Dermis microvascular lymphatic vessel endothelial cell (primary cell): ENCODE measurements around the gene RUSC1. TPM values are rescaled to one million over a fixed set of nuclear protein-coding genes. Genes with fewer than 3 reads are reported as not detected.
"Not testable (repeated sequence)": the region's sequence is repeated elsewhere in the genome, so short reads cannot be mapped to it uniquely, and the experiment has no call there.

ENCODE experiments used
- DNase-seq, 2 donors: peaks; one replicate each; pipeline versions ENCODE4 v3.0.0 to v3.0.0-alpha.2; 2010; ENCODE audit warnings: low read depth in 2 of 2
- total RNA-seq: library from RNA; depleted of rRNA; stranded (reverse); fragments of >200 nt; gene quantifications from 2 replicates; pipeline ENCODE4 v1.2.1, GENCODE V29; 2014

Gene RUSC1
- 10.1 and 10.9 TPM in 2 replicates for total RNA-seq

DNA sequence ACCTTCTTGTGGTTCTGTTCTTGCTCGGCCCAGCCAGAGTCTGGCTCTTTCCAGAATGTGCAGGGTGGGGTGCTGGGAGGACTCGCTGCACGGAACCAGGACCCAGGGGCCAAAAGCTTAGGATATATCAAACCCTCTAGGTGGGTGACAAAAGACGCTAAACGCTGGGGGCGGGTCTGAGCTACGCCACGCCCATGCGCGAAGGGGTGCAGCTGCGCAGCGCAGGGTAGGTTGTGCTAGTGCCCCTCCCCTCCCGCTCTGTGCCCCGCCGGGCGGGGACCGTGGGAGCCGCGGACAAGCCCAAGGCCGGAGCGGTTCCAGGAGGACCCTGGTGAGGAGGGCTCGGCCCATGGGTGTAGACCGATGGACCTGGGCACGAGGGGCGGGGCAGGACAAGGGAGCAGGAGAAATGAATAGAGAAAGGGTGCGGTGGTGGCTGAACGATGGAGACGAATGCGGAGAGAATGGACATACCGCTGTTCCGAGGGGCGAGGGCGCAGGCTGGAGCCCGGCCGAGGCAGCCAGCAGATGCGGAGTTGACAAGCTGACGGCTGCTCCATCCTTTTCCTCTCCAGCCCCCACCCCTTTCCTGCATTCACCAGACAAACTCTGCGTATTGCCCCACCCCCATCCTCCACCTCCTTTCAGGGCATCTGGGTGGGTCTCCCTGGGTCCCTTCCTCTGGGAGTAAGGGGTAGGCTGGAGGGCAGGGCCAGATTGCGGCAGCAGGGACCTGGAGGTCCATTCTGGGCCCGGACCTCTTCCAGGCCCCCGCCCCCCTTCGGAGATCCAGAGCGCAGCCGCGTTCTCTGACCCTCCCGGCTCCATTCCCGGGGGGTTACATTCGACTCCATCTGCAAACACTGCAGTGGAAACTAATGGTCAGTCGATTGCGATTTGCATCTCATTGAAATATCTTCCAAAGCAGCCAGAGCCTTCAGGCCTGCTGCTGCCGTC, at the start of gene RUSC1:
TSS of gene RUSC1 (plus strand) at position 234 of the 957 bp plus-strand sequence. CDS start 880 bp downstream, outside the sequence.
- peak in 1 of 2 donors; percentile 70 for DNase-seq

DNA sequence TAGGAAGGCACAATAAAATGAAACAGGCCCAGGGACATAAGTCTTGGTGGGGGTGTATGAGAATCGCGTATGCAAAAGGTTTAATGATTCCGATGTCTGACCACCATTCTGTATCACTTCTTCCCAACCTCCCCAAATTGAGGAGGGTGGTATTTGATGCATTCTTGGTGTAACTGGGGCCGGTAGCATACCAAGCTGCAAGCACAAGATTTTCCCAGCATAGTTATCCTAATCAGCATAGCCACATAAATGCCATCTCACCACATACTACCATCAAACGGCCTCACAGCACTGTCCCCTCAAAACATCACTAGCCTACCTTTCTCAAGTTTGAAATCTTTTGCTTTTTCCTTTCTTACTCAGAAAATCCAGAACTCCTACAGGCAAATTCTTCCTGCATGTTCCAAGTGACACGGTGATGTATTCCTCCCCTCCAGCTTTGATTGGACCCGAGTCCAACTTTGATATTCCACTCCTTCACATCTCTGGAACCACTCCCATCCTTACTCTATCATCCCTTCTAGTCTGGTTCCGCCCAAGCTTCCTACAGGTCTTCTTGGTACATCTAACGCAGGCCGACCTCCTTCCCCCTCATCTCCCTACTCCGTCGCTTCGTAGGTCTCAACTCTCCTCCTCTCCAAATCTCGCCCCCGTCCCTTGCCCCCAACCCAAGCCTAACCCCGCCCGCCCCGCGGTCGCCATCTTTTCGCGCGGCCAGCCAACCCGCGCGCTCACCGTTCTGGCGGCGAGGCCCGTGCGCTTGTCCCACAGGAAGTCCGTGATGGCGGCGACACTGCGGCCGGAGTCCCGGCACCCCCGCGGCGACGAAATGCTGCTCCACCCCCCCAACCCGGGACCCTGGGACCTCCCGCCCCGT, 48.0 kb upstream of the RUSC1 start:
- DNase-seq: peak; percentile 16 to 51

DNA sequence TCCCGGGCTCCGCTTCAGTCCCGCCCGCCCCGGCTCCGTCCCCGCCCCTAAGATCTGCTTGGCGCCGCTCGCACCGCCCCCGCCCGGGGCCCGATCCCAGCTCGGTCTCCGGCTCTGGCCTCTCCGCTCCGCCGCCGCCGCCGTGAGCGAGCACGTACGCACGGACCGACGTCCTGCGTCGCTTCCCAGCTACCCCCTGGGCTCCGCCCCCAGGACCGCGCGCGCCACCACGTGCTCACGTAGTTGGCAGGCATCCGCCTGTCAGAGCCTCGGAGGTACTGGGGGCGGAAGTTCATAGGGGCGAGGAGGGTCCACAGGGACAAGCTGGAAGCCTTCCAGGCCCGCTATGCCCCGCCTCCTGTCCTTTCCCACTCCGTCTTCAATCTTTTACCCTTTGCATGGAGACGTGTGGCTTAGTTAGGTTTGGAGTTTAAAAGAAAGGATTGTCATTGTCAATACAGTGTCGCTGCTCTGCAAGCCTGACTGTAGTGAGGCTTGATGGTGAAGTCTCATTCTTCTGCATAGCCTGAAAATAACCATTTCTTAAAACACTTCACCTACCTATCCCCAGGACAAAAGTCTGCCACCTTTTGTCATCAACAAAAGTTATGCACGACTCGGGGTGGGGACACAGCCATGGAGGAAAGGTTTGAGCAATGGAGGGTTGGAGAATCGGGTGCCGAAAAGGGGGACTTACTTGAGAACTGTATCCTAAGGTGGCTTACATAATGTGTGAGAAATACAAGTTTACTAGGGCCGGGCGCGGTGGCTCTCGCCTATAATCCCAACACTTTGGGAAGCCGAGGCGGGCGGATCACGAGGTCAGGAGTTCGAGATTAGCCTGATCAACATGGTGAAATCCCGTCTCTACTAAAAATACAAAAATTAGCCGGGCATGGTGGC, 47.1 kb upstream of the RUSC1 start, which contains the start of gene CLK2:
TSS of gene CLK2 (minus strand) at position 162 of the 903 bp plus-strand sequence. CDS start 2,527 bp downstream, outside the sequence.
- peak; percentile 78 to 96 for DNase-seq

GRCh38 chr1:155277070-155277901, 43.4 kb upstream of the RUSC1 start, which contains the start of gene HCN3:
TSS of gene HCN3 (plus strand) at chr1:155277463. CDS start at chr1:155277591, 128 bp downstream.
- peak; percentile 89 to 97 for DNase-seq

DNA sequence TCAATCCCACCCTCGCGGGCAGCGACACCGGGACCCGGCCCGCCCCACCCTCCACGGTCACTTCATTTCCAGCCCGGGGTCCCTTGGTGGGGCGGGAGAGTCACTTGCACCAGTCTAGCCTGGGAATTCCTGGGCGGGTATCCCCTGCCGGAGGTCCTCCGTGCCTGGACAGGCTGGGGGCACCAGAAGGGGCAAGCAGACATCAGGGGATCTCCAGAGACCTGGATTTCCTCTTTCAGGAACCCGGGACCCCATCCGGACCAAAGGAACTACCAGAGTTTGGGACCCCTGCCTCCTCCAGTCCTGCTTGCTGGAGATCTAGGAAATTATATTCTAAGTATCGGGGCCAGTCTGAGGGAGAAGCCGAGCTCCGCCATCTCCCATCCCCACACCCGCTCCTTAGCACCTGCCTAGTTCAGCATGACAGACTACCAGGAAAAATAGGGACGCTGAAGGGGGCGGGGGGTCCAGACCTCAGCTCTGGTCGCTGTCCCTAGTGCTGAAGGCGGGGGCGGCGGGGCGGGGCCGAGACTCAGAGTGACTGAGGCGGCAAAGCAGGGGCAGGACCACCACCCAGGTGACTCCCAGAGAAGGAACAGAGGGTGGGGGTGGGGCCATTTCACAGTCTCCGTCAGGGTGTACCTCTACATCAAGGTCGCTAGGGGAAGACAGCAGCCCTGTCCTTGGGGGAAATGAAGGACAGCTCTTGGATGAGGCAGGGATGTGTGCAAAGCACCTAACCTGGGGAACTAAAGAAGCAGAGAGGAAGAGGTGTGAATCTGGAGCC, 42.6 kb upstream of the RUSC1 start:
- DNase-seq: peak in 1 of 2 donors; percentile 49

GRCh38 chr1:155278689-155279160, 42.0 kb upstream of the RUSC1 start:
- no peak for DNase-seq

DNA sequence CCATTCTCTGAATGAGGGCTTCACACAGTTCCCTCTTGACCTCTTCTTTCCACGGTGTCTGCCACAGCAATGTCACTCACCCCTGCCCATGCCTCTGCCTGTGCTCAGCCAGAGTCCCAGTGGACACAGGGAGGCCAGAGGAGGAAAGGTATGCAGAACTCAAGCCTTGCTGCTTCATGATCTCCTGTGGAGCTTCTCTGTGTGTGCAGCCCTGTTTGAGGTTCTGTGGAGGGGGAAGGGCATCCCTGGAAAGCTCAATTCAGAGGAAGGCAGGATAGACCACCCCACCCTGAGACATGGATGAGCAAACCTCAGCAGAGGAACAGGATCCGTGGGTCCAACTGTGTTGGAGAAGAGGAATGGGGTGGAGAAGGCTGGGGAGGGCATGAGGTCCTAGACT, 41.4 kb upstream of the RUSC1 start:
- no peak for DNase-seq

GRCh38 chr1:155282488-155283091, 38.1 kb upstream of the RUSC1 start:
- DNase-seq: no peak

GRCh38 chr1:155284476-155284875, 36.2 kb upstream of the RUSC1 start:
- DNase-seq: no peak

DNA sequence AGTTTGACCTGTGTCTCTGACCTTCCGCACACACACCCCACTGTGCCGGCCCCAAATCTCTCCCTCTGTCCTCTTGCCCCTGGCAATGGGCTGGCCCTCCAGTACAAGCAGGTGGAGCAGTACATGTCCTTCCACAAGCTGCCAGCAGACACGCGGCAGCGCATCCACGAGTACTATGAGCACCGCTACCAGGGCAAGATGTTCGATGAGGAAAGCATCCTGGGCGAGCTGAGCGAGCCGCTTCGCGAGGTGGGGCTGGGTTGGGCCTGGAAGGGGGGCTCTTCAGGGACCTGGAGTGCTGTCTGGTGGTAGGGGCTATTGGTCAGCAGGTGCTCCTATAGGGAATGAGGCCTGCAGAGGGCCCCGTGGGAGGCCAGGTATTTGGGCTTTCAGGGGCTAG, 35.6 kb upstream of the RUSC1 start:
- no peak for DNase-seq

GRCh38 chr1:155285631-155286044, 35.1 kb upstream of the RUSC1 start:
- no peak for DNase-seq

DNA sequence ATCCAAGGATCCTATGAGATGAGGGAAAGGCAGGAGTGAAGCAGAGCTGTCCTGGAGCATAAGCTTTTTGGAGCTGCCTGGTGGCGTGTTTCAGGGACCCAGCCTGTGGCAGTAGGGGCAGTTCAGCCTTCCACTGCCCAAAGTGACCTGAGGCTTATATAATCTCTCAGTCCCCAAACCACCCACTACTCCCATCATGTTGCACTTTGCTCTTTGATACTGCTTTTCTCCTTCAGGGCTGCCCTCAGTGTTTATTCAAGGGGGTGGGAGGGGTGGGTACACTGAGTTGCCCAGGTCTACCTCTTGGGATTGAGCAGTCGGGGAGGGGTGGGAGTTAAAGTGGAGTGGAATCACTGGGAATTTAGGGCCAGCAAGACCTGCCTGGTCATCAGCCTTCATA, 34.1 kb upstream of the RUSC1 start:
- DNase-seq: no peak

- DNase-seq: no peak
These were observed 32.6 kb upstream of the RUSC1 start for GRCh38 chr1:155287987-155288543.

GRCh38 chr1:155291006-155291405, 29.7 kb upstream of the RUSC1 start:
- DNase-seq: not testable (repeated sequence)

DNA sequence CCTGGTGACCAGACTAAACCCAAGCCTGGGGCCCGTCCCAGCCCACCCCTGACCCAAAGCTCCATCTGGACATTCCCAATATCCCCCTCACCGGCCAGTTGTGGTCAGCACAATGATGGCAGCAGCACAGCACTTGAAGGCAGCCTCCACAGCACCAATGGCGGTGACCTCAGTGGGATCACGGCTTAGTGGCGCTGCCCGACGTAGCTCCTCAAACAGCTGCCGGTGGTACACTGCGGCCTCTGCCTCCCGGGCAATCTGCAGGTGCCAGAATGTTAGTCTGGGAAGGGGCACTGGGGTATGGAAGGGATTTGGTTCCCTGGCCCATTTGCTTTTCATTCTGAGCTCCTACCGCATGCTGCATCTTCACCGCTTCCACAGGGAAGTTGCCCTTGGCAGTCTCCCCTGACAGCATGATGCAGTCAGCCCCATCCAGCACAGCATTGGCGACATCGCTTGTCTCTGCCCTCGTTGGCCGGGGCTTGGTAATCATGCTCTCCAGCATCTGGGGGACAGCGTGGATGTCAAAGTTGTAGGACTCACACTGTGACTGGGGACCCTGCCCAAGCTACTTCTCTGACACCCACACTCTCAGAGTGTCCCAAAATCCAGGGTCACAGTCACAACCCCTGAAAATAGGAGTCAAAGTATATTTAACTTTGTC, 27.5 kb upstream of the RUSC1 start:
- no peak for DNase-seq

DNA sequence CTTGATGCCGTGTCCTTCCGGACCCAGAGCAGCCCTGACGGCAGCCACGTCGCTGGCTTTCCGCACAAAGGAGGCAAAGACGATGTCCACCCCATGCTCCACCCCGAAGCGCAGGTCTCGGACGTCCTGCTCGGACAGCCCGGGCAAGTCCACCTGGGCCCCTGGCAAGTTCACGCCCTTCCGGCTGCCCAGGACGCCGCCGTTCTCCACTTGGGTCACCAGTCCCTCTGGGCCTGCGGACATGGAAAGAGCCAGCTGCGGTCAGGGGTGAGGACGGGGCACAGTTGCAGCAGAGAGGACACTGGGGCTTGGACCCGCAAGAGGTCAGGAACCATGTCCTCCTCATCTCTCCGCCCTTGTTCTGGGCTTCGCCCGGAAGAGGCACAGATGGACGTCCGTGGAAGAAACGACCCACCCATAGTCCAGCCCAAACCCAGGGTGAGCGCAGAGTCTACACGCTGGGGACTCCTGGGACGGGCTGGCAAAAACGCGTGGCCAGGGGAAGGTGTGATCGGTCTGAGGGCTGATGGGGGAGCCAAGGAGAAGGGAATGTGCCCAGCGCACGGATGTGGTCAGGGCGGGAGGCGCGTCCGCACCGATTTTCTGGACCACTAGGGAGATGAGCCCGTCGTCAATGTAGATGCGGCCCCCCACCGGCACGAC, 26.0 kb upstream of the RUSC1 start:
- no peak for DNase-seq
